Activated CD4-positive, alpha-beta T cell treated with anti-CD3 and anti-CD28 coated beads for 36 hours (primary cell): Measurements from ENCODE around the gene PYGO2. TPM values are rescaled to one million over a fixed set of nuclear protein-coding genes. Genes with fewer than 3 reads are reported as not detected.
"Not testable (repeated sequence)": the region's sequence is repeated elsewhere in the genome, so short reads cannot be mapped to it uniquely, and the experiment has no call there.

Source experiments
- ATAC-seq: fragments of 200-7000 bp; cut with Tn5 transposase; one replicate; pipeline ENCODE4 v1.10.0; 2021; ENCODE audit warnings: mild to moderate bottlenecking, moderate library complexity
- CTCF ChIA-PET: fragments of 350-600 bp; sonication (Branson Sonifier 250); formaldehyde crosslinking; loops from one replicate; lab custom pipeline; 2021; ENCODE audit warnings: antibody characterized with exemption; lab: Charles Lee
- POLR2A ChIA-PET: fragments of 350-600 bp; sonication (Branson Sonifier 250); formaldehyde crosslinking; loops from one replicate; lab custom pipeline; 2021; ENCODE audit warnings: antibody characterized with exemption, inconsistent platforms; lab: Charles Lee
- DNase-seq: peaks from one replicate; pipeline ENCODE4 v3.0.0-alpha.2; 2020
- H3K27ac Mint-ChIP-seq: one replicate; pipeline ENCODE4 v1.8.0; 2021; ENCODE audit warnings: mixed read lengths
- H3K27me3 Mint-ChIP-seq: one replicate; pipeline ENCODE4 v1.8.0; 2021; ENCODE audit warnings: mixed read lengths
- H3K36me3 Mint-ChIP-seq: one replicate; pipeline ENCODE4 v1.8.0; 2021; ENCODE audit warnings: low read depth, mixed read lengths
- H3K4me1 Mint-ChIP-seq: one replicate; pipeline ENCODE4 v1.8.0; 2021; ENCODE audit warnings: mixed read lengths
- H3K4me3 Mint-ChIP-seq: one replicate; pipeline ENCODE4 v1.8.0; 2021; ENCODE audit warnings: mild to moderate bottlenecking, moderate library complexity, mixed read lengths
- H3K9me3 Mint-ChIP-seq: one replicate; pipeline ENCODE4 v1.8.0; 2021; ENCODE audit warnings: low read depth, mixed read lengths
- intact Hi-C, 2 experiments: fragments of 100-400 bp; cut with DNase I in 1 of 2; cut with micrococcal nuclease in 1 of 2; formaldehyde crosslinking; loops; one replicate each; pipeline versions ENCODE4 v1.14.2 to v1.15.1; 2022 to 2024; cut with DNase I, micrococcal nuclease
- total RNA-seq, 2 experiments: library from RNA; stranded (reverse); gene quantifications; one replicate each; pipeline ENCODE4 v1.2.3, GENCODE V29; 2021

Gene PYGO2
- total RNA-seq, 2 experiments from 2014 or later, result 24.5 to 25.6 TPM

DNA sequence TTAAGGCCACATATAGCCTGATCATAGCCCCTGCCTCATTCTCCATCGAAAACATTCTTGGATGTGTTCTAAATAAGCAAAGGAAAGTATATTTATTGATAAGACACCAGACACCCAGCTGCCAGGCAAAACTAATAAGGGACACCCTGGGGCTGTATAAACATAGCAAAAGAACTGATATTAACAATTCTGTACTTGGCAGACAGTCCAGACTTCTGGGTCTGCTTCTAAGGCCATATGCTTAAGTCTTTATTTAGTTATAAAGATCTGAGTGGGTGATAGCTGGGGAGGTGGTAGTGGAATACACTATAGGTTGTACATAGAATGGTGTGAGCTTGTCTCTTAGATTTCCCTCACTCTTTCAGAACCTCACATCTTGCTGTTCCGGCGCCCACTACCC is 16.8 kb upstream of the PYGO2 start:
- H3K4me1 Mint-ChIP-seq, result peaks cover 12% of the 10 kb centered on the region
- intact Hi-C loops, result loop anchor here in 1 of 2 experiments (10.0 kb wide), 2 partner anchors 706 to 794 kb away; partner anchors contain the start of genes DAP3 and YY1AP1
- H3K27ac Mint-ChIP-seq, result no peak overlapping the region
- no peaks in the 10 kb centered on the region for H3K27me3 Mint-ChIP-seq
- no peak for ATAC-seq
- peaks cover 27% of the 10 kb centered on the region for H3K36me3 Mint-ChIP-seq
- H3K9me3 Mint-ChIP-seq, result no peaks in the 10 kb centered on the region
- H3K4me3 Mint-ChIP-seq, result no peak overlapping the region
- ChIA-PET CTCF (interaction anchor here (1.4 to 4.1 kb wide), 3 partner anchors 16 to 21 kb away, joined by 4 to 15 read pairs (median 7); no protein-coding TSS in a partner anchor), POLR2A (interaction anchor here (0.6 kb wide), 1 partner anchor 47 kb away, joined by 9 read pairs; no protein-coding TSS in a partner anchor)
- no peak for DNase-seq

DNA sequence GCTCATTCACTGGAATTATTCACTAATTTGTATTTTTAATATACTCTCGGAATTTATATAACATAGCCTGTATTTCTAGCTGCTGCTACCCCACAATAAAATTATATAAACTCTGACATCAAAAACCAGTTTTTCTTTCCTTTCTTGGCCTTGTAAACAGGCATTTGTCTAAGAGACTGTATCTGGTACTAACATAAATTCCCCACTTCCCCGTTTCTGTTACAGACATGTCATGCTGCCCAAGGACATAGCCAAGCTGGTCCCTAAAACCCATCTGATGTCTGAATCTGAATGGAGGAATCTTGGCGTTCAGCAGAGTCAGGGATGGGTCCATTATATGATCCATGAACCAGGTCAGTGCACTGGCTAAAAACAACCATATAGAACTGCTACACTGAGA is 16.2 kb upstream of the PYGO2 start:
- Mint-ChIP-seq H3K4me1 (peaks cover 15% of the 10 kb centered on the region), H3K36me3 (peaks cover 27% of the 10 kb centered on the region), H3K27ac (peak overlapping the region; percentile 2)
- not testable (repeated sequence) for H3K27me3 Mint-ChIP-seq, DNase-seq, H3K9me3 Mint-ChIP-seq, H3K4me3 Mint-ChIP-seq, ATAC-seq
- CTCF ChIA-PET, result interaction anchor here (0.7 to 4.1 kb wide), 3 partner anchors 17 to 22 kb away, joined by 3 to 15 read pairs (median 7); no protein-coding TSS in a partner anchor
- POLR2A ChIA-PET, result interaction anchor here (0.6 kb wide), 1 partner anchor 47 kb away, joined by 9 read pairs; no protein-coding TSS in a partner anchor
- intact Hi-C loops, result loop anchor here in 1 of 2 experiments (10.0 kb wide), 2 partner anchors 707 to 793 kb away; partner anchors contain the start of genes DAP3 and YY1AP1

DNA sequence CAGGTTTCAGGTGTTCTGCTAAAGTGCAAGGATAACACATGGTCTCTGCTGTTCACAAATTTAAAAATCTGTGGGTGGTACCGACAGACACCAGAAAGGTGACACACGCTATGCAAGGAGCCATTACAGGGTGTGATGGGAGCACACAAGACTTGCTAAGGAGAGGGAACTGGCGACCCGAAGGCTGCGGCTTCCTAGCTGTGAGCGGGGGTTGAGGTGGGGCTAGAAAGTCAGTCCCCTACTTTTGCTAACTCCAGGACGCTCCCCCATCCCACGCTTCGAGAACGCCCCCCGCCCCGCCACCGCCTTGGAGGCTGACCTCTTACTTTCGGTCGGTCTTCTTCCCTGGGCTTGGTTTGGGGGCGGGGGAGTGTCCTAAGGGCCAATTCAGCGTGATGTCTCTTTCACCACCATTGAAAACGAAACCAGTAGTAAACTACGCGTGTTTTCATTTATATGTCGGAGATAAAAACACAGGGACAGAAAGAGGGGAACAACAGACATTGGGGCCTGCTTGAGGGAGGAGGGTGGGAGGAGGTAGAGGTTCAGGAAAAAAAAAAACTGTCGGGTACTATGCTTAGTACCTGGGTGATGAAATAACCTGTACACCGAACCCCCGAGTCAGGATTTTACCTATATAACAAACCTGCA is 14.0 kb upstream of the PYGO2 start:
- Mint-ChIP-seq H3K36me3 (peaks cover 27% of the 10 kb centered on the region), H3K4me3 (no peak overlapping the region), H3K27ac (no peak overlapping the region), H3K9me3 (no peaks in the 10 kb centered on the region), H3K27me3 (no peaks in the 10 kb centered on the region), H3K4me1 (peaks cover 28% of the 10 kb centered on the region)
- ChIA-PET CTCF (interaction anchor here (0.6 to 2.9 kb wide), 7 partner anchors 10 to 109 kb away, joined by 3 to 12 read pairs (median 3); no protein-coding TSS in a partner anchor), POLR2A (interaction anchor here (0.7 to 2.3 kb wide), 7 partner anchors 23 to 670 kb away, joined by 3 to 12 read pairs (median 3); partner anchors contain the start of genes EFNA4 and PMVK)
- ATAC-seq (no peak), DNase-seq (peak; percentile 73)
- intact Hi-C loops, result loop anchor here (2.0 to 10.0 kb wide), 3 partner anchors 41 to 791 kb away; partner anchors contain the start of genes DAP3 (in 1 of the 2) and YY1AP1 (in 1 of the 2)

DNA sequence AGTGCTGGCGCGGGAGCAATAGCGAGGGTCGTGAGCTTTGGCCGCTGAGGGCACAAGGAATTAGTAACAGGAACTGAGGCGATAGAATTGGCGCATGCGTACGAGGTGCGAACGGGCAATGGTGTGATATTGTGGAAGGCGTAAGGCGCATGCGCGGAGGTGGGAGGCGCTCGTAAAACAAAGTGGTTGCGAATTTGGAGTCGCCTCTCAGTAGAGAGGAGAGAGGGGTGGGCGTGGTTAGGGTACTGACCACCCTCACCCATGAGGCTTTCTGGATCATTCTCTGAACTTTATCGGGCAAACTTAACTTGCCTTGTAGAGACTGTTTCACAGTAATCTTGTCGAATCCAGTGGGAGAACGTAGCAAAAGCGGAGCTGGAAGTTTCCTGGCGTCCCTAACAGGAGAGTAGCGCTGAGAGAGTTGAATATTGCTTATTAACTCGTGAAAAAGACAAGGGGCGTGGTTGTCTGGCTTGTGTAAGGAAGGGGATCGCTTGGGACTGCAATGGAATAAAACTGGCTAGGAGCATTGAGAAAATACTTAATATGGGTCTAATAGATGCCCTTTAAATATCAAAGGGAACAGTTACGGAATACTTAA is 13.3 kb upstream of the PYGO2 start:
- Mint-ChIP-seq H3K4me1 (peaks cover 28% of the 10 kb centered on the region), H3K27me3 (no peaks in the 10 kb centered on the region), H3K9me3 (no peaks in the 10 kb centered on the region), H3K27ac (no peak overlapping the region), H3K36me3 (peaks cover 24% of the 10 kb centered on the region), H3K4me3 (no peak overlapping the region)
- intact Hi-C loops, result loop anchor here (1.0 to 10.0 kb wide), 19 partner anchors 8 to 790 kb away; partner anchors contain the start of genes FLAD1 (in 2 of the 2), UBE2Q1 (in 2 of the 2), ADAM15 (in 1 of the 2) and ADAR (in 1 of the 2)
- DNase-seq (peak; percentile 97), ATAC-seq (peak; percentile 47)
- ChIA-PET POLR2A (interaction anchor here (0.7 to 2.3 kb wide), 8 partner anchors 24 to 670 kb away, joined by 3 to 12 read pairs (median 3); partner anchors contain the start of genes EFNA4 and PMVK), CTCF (interaction anchor here (0.5 to 2.9 kb wide), 6 partner anchors 23 to 1471 kb away, joined by 3 to 15 read pairs (median 3); no protein-coding TSS in a partner anchor)

DNA sequence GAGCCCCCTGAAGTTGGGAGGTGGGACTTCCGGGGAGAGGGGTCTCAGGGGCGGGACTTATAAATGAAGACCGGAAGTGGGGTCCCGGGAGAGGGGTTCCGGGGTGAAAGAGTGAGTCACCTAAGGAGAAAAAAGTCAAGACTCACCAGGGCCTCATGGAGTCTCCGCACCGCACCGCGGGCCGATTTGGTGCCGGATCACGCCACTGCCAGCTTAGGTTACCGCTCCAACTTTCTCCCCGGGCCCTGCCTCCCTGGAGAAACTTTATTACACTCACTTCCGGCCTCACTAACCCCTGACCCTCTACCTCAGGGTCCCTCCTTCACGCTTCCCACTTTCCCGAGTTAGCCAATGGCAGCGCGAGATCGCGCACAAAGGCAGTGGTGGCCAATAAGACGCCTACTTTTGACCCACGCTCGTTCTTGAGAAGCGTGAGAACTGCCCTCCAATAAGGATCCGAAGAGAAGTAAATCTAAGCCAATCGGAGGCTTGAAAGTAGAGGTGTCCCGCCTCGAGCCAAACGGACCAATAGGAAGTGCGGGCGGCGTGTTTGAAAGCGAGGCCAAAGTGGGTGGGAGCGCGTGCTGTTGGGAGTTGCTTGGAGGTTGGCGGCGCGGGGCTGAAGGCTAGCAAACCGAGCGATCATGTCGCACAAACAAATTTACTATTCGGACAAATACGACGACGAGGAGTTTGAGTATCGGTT is 12.7 kb upstream of the PYGO2 start, which contains the start of gene CKS1B:
Gene CKS1B, plus strand, starts transcription at position 580 of the 706 bp plus-strand sequence. Its CDS starts 65 bp downstream, at position 645.
- H3K9me3 Mint-ChIP-seq, result no peaks in the 10 kb centered on the region
- CTCF ChIA-PET, result interaction anchor here (0.5 to 2.9 kb wide), 10 partner anchors 13 to 1472 kb away, joined by 3 to 15 read pairs (median 3); partner anchors contain the start of genes ADAM15, PBXIP1 and PYGO2
- H3K27ac Mint-ChIP-seq, result no peak within 1 kb of the TSS
- H3K27me3 Mint-ChIP-seq, result no peaks in the 10 kb centered on the region
- intact Hi-C loops, result loop anchor here (1.0 to 10.0 kb wide), 19 partner anchors 9 to 789 kb away; partner anchors contain the start of genes FLAD1 (in 2 of the 2), UBE2Q1 (in 2 of the 2), ADAM15 (in 1 of the 2) and ADAR (in 1 of the 2)
- H3K4me1 Mint-ChIP-seq, result peaks cover 30% of the 10 kb centered on the region
- H3K36me3 Mint-ChIP-seq, result peaks cover 25% of the 10 kb centered on the region
- H3K4me3 Mint-ChIP-seq, result no peak within 1 kb of the TSS
- POLR2A ChIA-PET, result interaction anchor here (0.6 to 2.3 kb wide), 11 partner anchors 9 to 640 kb away, joined by 3 to 12 read pairs (median 5); partner anchors contain the start of genes LENEP, PMVK and PYGO2
- peak; percentile 86 for ATAC-seq
- DNase-seq, result peak; percentile 98

DNA sequence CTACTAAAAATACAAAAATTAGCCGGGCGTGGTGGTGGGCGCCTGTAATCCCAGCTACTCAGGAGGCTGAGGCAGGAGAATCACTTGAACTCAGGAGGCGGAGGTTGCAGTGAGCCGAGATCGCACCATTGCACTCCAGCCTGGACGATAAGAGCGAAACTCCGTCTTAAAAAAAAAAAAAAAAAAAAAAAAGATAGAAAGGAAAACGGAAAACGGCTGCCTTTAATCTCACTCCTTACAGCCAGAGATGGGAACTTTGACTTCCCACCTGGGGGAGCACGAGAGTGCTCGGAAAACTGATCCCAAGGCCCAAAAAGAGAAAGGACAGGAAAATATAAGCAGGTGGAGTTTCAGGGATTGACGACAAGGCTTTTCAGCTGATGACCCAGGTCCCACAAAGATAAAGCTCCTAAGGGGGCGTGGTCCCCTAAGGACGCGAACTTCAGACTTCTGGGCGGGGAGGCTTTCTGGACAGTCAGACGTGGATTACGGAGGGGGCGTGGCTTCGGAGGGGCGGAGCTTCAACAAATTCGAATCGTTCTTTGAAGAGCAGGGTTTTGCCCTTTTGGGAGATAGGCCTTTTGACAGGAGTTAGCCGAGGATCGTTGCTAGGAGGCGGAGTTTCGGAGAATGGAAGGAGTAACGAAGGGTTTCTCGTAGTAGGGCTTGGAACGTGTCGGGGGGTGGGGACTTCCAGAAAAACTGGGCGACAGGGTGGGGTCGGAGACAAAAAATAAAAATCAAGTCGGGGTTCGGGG is 11.9 kb upstream of the PYGO2 start:
- peaks cover 34% of the 10 kb centered on the region for H3K4me1 Mint-ChIP-seq
- no peaks in the 10 kb centered on the region for H3K27me3 Mint-ChIP-seq
- peaks cover 25% of the 10 kb centered on the region for H3K36me3 Mint-ChIP-seq
- CTCF ChIA-PET, result interaction anchor here (0.6 to 2.9 kb wide), 10 partner anchors 12 to 198 kb away, joined by 3 to 15 read pairs (median 3); partner anchors contain the start of genes ADAM15, PBXIP1 and PYGO2
- no peak overlapping the region for H3K4me3 Mint-ChIP-seq
- ATAC-seq (peak; percentile 30), DNase-seq (peak; percentile 98)
- H3K27ac Mint-ChIP-seq, result no peak overlapping the region
- POLR2A ChIA-PET, result interaction anchor here (0.6 to 2.3 kb wide), 14 partner anchors 8 to 639 kb away, joined by 3 to 12 read pairs (median 4); partner anchors contain the start of genes FLAD1, LENEP, PBXIP1 and PMVK
- intact Hi-C loops, result loop anchor here (1.0 to 10.0 kb wide), 19 partner anchors 10 to 789 kb away; partner anchors contain the start of genes FLAD1 (in 2 of the 2), PYGO2 (in 2 of the 2), UBE2Q1 (in 2 of the 2) and ADAM15 (in 1 of the 2)
- no peaks in the 10 kb centered on the region for H3K9me3 Mint-ChIP-seq

DNA sequence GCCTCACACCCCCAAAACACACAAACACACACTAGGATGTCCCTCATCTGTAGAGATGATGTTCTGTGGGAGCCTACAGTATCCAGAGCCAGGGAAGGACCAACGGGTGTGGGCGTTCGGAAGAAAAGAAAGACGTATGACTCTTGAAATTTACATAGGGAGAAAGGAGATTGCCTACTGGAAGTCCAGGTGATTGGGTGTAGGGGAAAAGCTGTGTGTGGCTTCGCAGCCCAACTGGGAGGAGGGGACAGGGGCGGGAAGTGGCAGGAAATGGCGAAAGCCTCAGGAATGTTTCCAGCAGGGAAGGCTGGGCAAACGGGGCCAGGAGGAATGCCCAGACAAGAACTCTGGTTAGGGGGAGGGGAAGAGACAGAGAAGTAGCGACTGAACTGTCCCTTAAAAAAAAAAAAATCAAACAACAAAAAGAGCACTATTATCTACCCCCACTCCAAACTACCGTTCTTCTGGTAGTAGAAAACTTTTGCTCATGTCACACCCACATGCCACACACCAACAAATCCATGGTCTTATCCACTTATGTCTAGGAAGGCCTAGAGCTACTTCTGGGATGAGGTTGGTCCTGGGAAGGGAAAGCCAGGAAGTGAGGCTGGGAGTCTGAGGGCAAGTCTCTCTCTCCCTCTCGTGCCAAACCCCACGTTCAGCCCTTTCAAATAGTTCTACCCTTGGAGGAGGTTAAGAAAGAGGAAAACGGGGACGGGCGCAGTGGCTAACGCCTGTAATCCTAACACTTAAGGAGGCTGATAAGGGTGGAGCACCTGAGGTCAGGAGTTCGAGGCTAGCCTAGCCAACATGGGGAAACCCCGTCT is 11.1 kb upstream of the PYGO2 start:
- POLR2A ChIA-PET, result interaction anchor here (0.6 to 2.3 kb wide), 5 partner anchors 17 to 64 kb away, joined by 3 to 12 read pairs (median 4); partner anchors contain the start of genes PBXIP1 and PMVK

DNA sequence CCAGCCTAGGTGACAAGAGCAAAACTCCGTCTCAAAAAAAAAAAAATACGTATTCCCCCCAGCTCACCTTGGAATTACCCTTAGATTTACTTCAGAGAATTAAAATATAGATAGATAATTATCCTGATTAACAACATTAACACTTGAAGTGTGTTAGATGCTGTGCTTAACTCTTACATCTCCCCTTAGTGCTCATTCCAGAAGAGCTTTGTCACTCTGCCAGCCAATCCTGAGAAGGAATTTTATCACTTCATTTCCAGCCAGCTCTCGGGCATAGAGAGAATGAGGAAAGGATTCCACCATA is 10.6 kb upstream of the PYGO2 start:
- H3K4me1 Mint-ChIP-seq, result peaks cover 34% of the 10 kb centered on the region
- H3K27ac Mint-ChIP-seq, result no peak overlapping the region
- no peak overlapping the region for H3K4me3 Mint-ChIP-seq
- ATAC-seq (no peak), DNase-seq (no peak)
- POLR2A ChIA-PET, result interaction anchor here (0.6 to 1.2 kb wide), 3 partner anchors 11 to 64 kb away, joined by 3 to 4 read pairs (median 3); partner anchors contain the start of gene FLAD1
- no peaks in the 10 kb centered on the region for H3K9me3 Mint-ChIP-seq
- H3K36me3 Mint-ChIP-seq, result peaks cover 22% of the 10 kb centered on the region
- intact Hi-C loops, result loop anchor here in 1 of 2 experiments (10.0 kb wide), 2 partner anchors 713 to 787 kb away; partner anchors contain the start of genes DAP3 and YY1AP1
- CTCF ChIA-PET, result interaction anchor here (0.7 to 2.4 kb wide), 6 partner anchors 9 to 372 kb away, joined by 3 to 12 read pairs (median 3); partner anchors contain the start of gene PMVK
- H3K27me3 Mint-ChIP-seq, result no peaks in the 10 kb centered on the region

More for the DNA sequence above, 11.1 kb upstream of the PYGO2 start:
- no peak for DNase-seq
- Mint-ChIP-seq H3K9me3 (no peaks in the 10 kb centered on the region), H3K36me3 (peaks cover 23% of the 10 kb centered on the region), H3K27me3 (no peaks in the 10 kb centered on the region), H3K27ac (no peak overlapping the region), H3K4me1 (peaks cover 37% of the 10 kb centered on the region), H3K4me3 (no peak overlapping the region)
- CTCF ChIA-PET, result interaction anchor here (0.9 to 2.9 kb wide), 8 partner anchors 8 to 119 kb away, joined by 3 to 12 read pairs (median 3); partner anchors contain the start of genes ADAM15 and PMVK
- no peak for ATAC-seq
- intact Hi-C loops, result loop anchor here in 1 of 2 experiments (1.0 to 10.0 kb wide), 3 partner anchors 11 to 788 kb away; partner anchors contain the start of genes DAP3, PYGO2 and YY1AP1
